ENCODE results near the gene FAM168A.

FAM168A gene

DNA sequence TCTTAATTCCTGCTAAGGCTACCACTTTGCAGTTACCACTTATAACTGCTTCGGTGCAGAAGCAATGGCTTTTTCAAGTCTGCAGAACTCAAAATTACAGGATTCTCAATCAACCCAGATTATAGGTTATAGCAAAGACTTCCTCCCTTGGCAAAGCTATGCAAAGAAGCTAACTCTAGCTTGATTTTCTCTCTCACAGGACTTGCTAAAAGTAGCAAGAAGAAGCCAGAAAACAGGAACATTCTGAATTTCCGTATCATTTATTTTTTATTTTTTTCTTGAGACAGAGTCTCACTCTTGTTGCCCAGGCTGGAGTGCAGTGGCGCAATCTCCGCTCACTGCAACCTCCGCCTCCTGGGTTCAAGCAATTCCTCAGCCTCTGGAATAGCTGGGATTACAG is 37.8 kb upstream of the FAM168A start:
- TF ChIP-seq ARNTL (CRISPR knock-in tag; IDR thresholded peaks at IDR 0.05; ENCODE audit: borderline replicate concordance, low read depth): no peak
- no peak for TF ChIP-seq ZNF70 (CRISPR knock-in tag; IDR thresholded peaks at IDR 0.05)
- TF ChIP-seq, protein P1, sequence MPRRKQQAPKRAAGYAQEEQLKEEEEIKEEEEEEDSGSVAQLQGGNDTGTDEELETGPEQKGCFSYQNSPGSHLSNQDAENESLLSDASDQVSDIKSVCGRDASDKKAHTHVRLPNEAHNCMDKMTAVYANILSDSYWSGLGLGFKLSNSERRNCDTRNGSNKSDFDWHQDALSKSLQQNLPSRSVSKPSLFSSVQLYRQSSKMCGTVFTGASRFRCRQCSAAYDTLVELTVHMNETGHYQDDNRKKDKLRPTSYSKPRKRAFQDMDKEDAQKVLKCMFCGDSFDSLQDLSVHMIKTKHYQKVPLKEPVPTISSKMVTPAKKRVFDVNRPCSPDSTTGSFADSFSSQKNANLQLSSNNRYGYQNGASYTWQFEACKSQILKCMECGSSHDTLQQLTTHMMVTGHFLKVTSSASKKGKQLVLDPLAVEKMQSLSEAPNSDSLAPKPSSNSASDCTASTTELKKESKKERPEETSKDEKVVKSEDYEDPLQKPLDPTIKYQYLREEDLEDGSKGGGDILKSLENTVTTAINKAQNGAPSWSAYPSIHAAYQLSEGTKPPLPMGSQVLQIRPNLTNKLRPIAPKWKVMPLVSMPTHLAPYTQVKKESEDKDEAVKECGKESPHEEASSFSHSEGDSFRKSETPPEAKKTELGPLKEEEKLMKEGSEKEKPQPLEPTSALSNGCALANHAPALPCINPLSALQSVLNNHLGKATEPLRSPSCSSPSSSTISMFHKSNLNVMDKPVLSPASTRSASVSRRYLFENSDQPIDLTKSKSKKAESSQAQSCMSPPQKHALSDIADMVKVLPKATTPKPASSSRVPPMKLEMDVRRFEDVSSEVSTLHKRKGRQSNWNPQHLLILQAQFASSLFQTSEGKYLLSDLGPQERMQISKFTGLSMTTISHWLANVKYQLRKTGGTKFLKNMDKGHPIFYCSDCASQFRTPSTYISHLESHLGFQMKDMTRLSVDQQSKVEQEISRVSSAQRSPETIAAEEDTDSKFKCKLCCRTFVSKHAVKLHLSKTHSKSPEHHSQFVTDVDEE (CRISPR knock-in tag; IDR thresholded peaks at IDR 0.05): no peak
- ATAC-seq: no peak

DNA sequence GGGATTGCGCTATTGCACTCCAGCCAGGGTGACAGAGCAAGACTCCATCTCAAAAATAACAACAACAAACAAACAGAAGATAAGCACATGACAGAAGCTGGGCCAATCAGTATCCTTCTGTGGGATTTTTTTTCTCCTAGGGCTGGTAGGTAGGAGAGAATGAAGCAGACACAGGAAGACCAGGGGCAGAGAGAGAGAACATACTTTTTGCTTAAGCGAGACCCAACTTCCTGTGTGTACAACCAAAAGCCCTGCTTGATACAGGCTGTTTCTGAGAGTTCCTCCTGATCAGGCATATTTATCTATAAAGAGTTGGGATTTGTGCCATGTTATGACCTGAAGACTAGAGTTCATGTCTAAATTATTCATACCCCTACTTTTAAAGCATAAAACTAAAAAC is 36.1 kb upstream of the FAM168A start:
- TF ChIP-seq, protein P2, sequence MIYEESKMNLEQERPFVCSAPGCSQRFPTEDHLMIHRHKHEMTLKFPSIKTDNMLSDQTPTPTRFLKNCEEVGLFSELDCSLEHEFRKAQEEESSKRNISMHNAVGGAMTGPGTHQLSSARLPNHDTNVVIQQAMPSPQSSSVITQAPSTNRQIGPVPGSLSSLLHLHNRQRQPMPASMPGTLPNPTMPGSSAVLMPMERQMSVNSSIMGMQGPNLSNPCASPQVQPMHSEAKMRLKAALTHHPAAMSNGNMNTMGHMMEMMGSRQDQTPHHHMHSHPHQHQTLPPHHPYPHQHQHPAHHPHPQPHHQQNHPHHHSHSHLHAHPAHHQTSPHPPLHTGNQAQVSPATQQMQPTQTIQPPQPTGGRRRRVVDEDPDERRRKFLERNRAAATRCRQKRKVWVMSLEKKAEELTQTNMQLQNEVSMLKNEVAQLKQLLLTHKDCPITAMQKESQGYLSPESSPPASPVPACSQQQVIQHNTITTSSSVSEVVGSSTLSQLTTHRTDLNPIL (CRISPR knock-in tag; IDR thresholded peaks at IDR 0.05; ENCODE audit: low read depth): no peak
- no peak for TF ChIP-seq ARNTL (CRISPR knock-in tag; IDR thresholded peaks at IDR 0.05; ENCODE audit: borderline replicate concordance, low read depth)
- no peak for TF ChIP-seq ZNF8 (CRISPR knock-in tag; IDR thresholded peaks at IDR 0.05)
- no peak for TF ChIP-seq ESRRG (CRISPR knock-in tag; IDR thresholded peaks at IDR 0.05)
- no peak for TF ChIP-seq PPARA (CRISPR knock-in tag; IDR thresholded peaks at IDR 0.05; ENCODE audit: borderline replicate concordance)
- no peak for TF ChIP-seq ZFP3 (CRISPR knock-in tag; IDR thresholded peaks at IDR 0.05)
- TF ChIP-seq, protein P1 (CRISPR knock-in tag; IDR thresholded peaks at IDR 0.05): no peak
- no peak for TF ChIP-seq OSR1 (CRISPR knock-in tag; IDR thresholded peaks at IDR 0.05)
- TF ChIP-seq BACH2 (CRISPR knock-in tag; IDR thresholded peaks at IDR 0.05; ENCODE audit: borderline replicate concordance): no peak
- no peak for TF ChIP-seq RARB (CRISPR knock-in tag; IDR thresholded peaks at IDR 0.05)
- no peak for TF ChIP-seq GLIS3 (CRISPR knock-in tag; IDR thresholded peaks at IDR 0.05)
- no peak for TF ChIP-seq ISL1 (CRISPR knock-in tag; IDR thresholded peaks at IDR 0.05)
- TF ChIP-seq ZFP30 (CRISPR knock-in tag; IDR thresholded peaks at IDR 0.05): no peak
- TF ChIP-seq ZC3H10 (CRISPR knock-in tag; IDR thresholded peaks at IDR 0.05): no peak
- no peak for TF ChIP-seq SNAI2 (CRISPR knock-in tag; IDR thresholded peaks at IDR 0.05)
- no peak for ATAC-seq

DNA sequence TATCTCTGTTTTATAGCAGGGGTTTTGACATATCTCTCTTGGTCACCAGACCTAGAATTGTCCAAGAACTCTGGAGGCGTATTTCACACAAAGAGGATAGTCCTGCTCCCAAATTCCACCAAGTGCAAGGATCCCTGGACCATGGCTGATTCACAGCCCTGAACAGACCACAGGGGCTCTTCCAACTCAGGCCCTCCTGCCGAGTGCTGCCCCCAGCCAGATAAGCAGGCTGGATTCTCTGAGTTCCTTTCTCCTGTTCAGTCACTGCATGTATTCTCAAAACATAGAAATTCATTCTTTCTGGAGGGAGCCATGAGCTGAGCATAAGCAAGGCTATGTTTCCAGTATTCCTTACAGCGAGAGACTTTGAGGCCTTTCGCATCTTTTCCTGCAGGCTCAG is 35.1 kb upstream of the FAM168A start:
- TF ChIP-seq ZNF8 (CRISPR knock-in tag; IDR thresholded peaks at IDR 0.05) (no peak), CSDC2 (CRISPR knock-in tag; IDR thresholded peaks at IDR 0.05) (no peak), TCF4 (CRISPR knock-in tag; IDR thresholded peaks at IDR 0.05; ENCODE audit: borderline replicate concordance) (no peak), OSR1 (CRISPR knock-in tag; IDR thresholded peaks at IDR 0.05) (no peak), ESRRG (CRISPR knock-in tag; IDR thresholded peaks at IDR 0.05) (no peak), ZNF70 (CRISPR knock-in tag; IDR thresholded peaks at IDR 0.05) (no peak)
- ATAC-seq: no peak

DNA sequence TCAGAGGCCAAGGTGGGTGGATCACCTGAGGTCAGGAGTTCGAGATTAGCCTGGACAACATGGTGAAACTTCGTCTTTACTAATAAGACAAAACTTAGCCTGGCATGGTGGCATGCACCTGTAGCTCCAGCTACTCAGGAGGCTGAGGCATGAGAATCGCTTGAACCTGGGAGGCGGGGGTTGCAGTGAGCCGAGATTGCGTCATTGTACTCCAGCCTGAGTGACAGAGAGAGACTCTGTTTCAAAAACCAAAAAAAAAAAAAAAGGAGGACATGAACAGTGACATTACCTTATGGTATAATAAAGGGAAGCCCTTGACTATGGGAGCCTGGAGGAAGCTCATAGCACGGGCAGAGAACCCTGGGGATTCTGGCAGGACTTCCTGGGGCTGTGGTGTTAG is 32.0 kb upstream of the FAM168A start:
- no peak for ATAC-seq
- no peak for TF ChIP-seq ZC3H10 (CRISPR knock-in tag; IDR thresholded peaks at IDR 0.05)
- TF ChIP-seq ZFP30 (CRISPR knock-in tag; IDR thresholded peaks at IDR 0.05): no peak
- TF ChIP-seq, protein P3, sequence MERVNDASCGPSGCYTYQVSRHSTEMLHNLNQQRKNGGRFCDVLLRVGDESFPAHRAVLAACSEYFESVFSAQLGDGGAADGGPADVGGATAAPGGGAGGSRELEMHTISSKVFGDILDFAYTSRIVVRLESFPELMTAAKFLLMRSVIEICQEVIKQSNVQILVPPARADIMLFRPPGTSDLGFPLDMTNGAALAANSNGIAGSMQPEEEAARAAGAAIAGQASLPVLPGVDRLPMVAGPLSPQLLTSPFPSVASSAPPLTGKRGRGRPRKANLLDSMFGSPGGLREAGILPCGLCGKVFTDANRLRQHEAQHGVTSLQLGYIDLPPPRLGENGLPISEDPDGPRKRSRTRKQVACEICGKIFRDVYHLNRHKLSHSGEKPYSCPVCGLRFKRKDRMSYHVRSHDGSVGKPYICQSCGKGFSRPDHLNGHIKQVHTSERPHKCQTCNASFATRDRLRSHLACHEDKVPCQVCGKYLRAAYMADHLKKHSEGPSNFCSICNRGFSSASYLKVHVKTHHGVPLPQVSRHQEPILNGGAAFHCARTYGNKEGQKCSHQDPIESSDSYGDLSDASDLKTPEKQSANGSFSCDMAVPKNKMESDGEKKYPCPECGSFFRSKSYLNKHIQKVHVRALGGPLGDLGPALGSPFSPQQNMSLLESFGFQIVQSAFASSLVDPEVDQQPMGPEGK (CRISPR knock-in tag; IDR thresholded peaks at IDR 0.05; ENCODE audit: borderline replicate concordance): no peak
- no peak for TF ChIP-seq TCF4 (CRISPR knock-in tag; IDR thresholded peaks at IDR 0.05; ENCODE audit: borderline replicate concordance)
- no peak for TF ChIP-seq ZFP3 (CRISPR knock-in tag; IDR thresholded peaks at IDR 0.05)
- no peak for TF ChIP-seq ZNF70 (CRISPR knock-in tag; IDR thresholded peaks at IDR 0.05)
- TF ChIP-seq RARB (CRISPR knock-in tag; IDR thresholded peaks at IDR 0.05): no peak
- no peak for TF ChIP-seq ISL1 (CRISPR knock-in tag; IDR thresholded peaks at IDR 0.05)
- no peak for TF ChIP-seq ZNF8 (CRISPR knock-in tag; IDR thresholded peaks at IDR 0.05)
- no peak for TF ChIP-seq GLIS3 (CRISPR knock-in tag; IDR thresholded peaks at IDR 0.05)
- TF ChIP-seq BACH2 (CRISPR knock-in tag; IDR thresholded peaks at IDR 0.05; ENCODE audit: borderline replicate concordance): no peak
- TF ChIP-seq PPARA (CRISPR knock-in tag; IDR thresholded peaks at IDR 0.05; ENCODE audit: borderline replicate concordance): no peak
- TF ChIP-seq, protein P1 (CRISPR knock-in tag; IDR thresholded peaks at IDR 0.05): no peak
- no peak for TF ChIP-seq ZNF565 (CRISPR knock-in tag; conservative IDR thresholded peaks at IDR 0.05; ENCODE audit: low read depth)
- no peak for TF ChIP-seq CSDC2 (CRISPR knock-in tag; IDR thresholded peaks at IDR 0.05)
- TF ChIP-seq ESRRG (CRISPR knock-in tag; IDR thresholded peaks at IDR 0.05): no peak
- TF ChIP-seq ARNTL (CRISPR knock-in tag; IDR thresholded peaks at IDR 0.05; ENCODE audit: borderline replicate concordance, low read depth): no peak
- no peak for TF ChIP-seq SNAI2 (CRISPR knock-in tag; IDR thresholded peaks at IDR 0.05)
- no peak for TF ChIP-seq OSR1 (CRISPR knock-in tag; IDR thresholded peaks at IDR 0.05)
